Prostate gland (tissue), 2 donors: Measurements from ENCODE around the gene C2orf92.

Experiments used
- CTCF ChIP-seq, 4 experiments: fragments of 200-600 bp in 2 of 4; fragments of 450-650 bp in 2 of 4; sonication (generic) in 2 of 4; IDR thresholded peaks; 1 replicate in 3 of 4; 2 replicates in 1 of 4; pipeline ENCODE4 v1.5.1; 2016 to 2019; ENCODE audit warnings: antibody characterized with exemption in 4 of 4, mild to moderate bottlenecking in 2 of 4, moderate library complexity in 2 of 4
- POLR2A ChIP-seq: fragments of 450-650 bp; IDR thresholded peaks from one replicate; pipeline ENCODE4 v1.6.1; 2016; ENCODE audit warnings: antibody characterized with exemption, mild to moderate bottlenecking

- TF ChIP-seq CTCF (IDR thresholded peaks at IDR 0.05) (no peak), POLR2A (no peak)
These were observed 31.7 kb downstream of the C2orf92 start for GRCh38 chr2:97701186-97701585.
